ENCODE measurements around the gene BICD1. TPM values are rescaled to one million over a fixed set of nuclear protein-coding genes. Genes with fewer than 3 reads are reported as not detected.

The BICD1 gene
- total and polyA plus RNA-seq, 2 donors (not counting 1 experiment from before 2014, with no cell fraction given) = 15.2 to 93.5 TPM

GRCh38 chr12:32069071-32069470 lies 37.6 kb upstream of the BICD1 start:
- no peak overlapping the region for H3K4me3 Mint-ChIP-seq
- Histone ChIP-seq H3K4me1 (ENCODE audit: control insufficient read depth in 2 of 2, insufficient read depth in 2 of 2, low read length in 2 of 2) (no peaks in the 10 kb centered on the region), H2AFZ (ENCODE audit: insufficient read depth, low read depth, low read length, poor library complexity, severe bottlenecking) (no peak overlapping the region), H3K79me2 (ENCODE audit: control insufficient read depth, insufficient read depth, low read length) (no peaks in the 10 kb centered on the region), H3K9me3 (ENCODE audit: control extremely low read depth in 1 of 3, control insufficient read depth in 2 of 3, insufficient read depth in 1 of 3, low read length in 2 of 3) (peaks cover 0 to 2% (median 0%) of the 10 kb centered on the region in 3 donors), H3K9ac (ENCODE audit: low read length) (no peak overlapping the region), H3K27me3 (replicated peaks in 1 of 4; ENCODE audit: control extremely low read depth in 1 of 4, control insufficient read depth in 3 of 4, insufficient read depth in 4 of 4, low read length in 3 of 4) (no peaks in the 10 kb centered on the region), H3K27ac (ENCODE audit: low read length in 2 of 2) (no peak overlapping the region), H4K20me1 (ENCODE audit: control insufficient read depth, insufficient read depth, low read length, poor library complexity, severe bottlenecking) (no peaks in the 10 kb centered on the region), H3K4me3 (ENCODE audit: control extremely low read depth in 1 of 5, extremely low read depth in 1 of 5, insufficient read depth in 1 of 5, low read depth in 2 of 5, low read length in 4 of 5) (no peak overlapping the region), H3K36me3 (replicated peaks in 1 of 2; ENCODE audit: control extremely low read depth in 1 of 2, control insufficient read depth in 1 of 2, extremely low read depth in 1 of 2, insufficient read depth in 2 of 2, low read length in 1 of 2) (no peaks in the 10 kb centered on the region), H3K4me2 (replicated peaks; ENCODE audit: low read depth, low read length, poor library complexity, severe bottlenecking) (no peak overlapping the region)
- intact Hi-C loops (cut with micrococcal nuclease) = no loop called here
- no CpG with 5 or more reads among the region's 3 CpGs for WGBS (ENCODE audit: insufficient coverage)
- no peak overlapping the region for H3K27ac Mint-ChIP-seq
- ChIA-PET POLR2A (interaction anchor here (0.6 kb wide), 1 partner anchor 37 kb away, joined by 3 read pairs; no protein-coding TSS in a partner anchor), CTCF (interaction anchor here (1.1 to 1.6 kb wide), 4 partner anchors 8 to 243 kb away, joined by 4 to 5 read pairs (median 5); no protein-coding TSS in a partner anchor)
- TF ChIP-seq EZH2 (IDR thresholded peaks at IDR 0.05; ENCODE audit: borderline replicate concordance, insufficient read depth, low read depth, low read length, poor library complexity, severe bottlenecking) = no peak
- no peaks in the 10 kb centered on the region for H3K4me1 Mint-ChIP-seq
- ATAC-seq (ENCODE audit: low read depth) (no peak), DNase-seq (no peak)
- no peaks in the 10 kb centered on the region for H3K9me3 Mint-ChIP-seq (ENCODE audit: insufficient read depth)
- H3K27me3 Mint-ChIP-seq = no peaks in the 10 kb centered on the region

- Mint-ChIP-seq H3K27me3 (no peaks in the 10 kb centered on the region), H3K9me3 (ENCODE audit: insufficient read depth) (no peaks in the 10 kb centered on the region), H3K4me1 (no peaks in the 10 kb centered on the region), H3K27ac (no peak overlapping the region), H3K4me3 (no peak overlapping the region)
- Histone ChIP-seq H3K27ac (ENCODE audit: low read length in 2 of 2) (no peak overlapping the region), H3K36me3 (replicated peaks in 1 of 2; ENCODE audit: control extremely low read depth in 1 of 2, control insufficient read depth in 1 of 2, extremely low read depth in 1 of 2, insufficient read depth in 2 of 2, low read length in 1 of 2) (no peaks in the 10 kb centered on the region), H3K4me1 (ENCODE audit: control insufficient read depth in 2 of 2, insufficient read depth in 2 of 2, low read length in 2 of 2) (no peaks in the 10 kb centered on the region), H2AFZ (ENCODE audit: insufficient read depth, low read depth, low read length, poor library complexity, severe bottlenecking) (no peak overlapping the region), H4K20me1 (ENCODE audit: control insufficient read depth, insufficient read depth, low read length, poor library complexity, severe bottlenecking) (no peaks in the 10 kb centered on the region), H3K4me2 (replicated peaks; ENCODE audit: low read depth, low read length, poor library complexity, severe bottlenecking) (no peak overlapping the region), H3K79me2 (ENCODE audit: control insufficient read depth, insufficient read depth, low read length) (no peaks in the 10 kb centered on the region), H3K9ac (ENCODE audit: low read length) (no peak overlapping the region), H3K27me3 (replicated peaks in 1 of 4; ENCODE audit: control extremely low read depth in 1 of 4, control insufficient read depth in 3 of 4, insufficient read depth in 4 of 4, low read length in 3 of 4) (no peaks in the 10 kb centered on the region), H3K9me3 (ENCODE audit: control extremely low read depth in 1 of 3, control insufficient read depth in 2 of 3, insufficient read depth in 1 of 3, low read length in 2 of 3) (peaks cover 0 to 3% (median 0%) of the 10 kb centered on the region in 3 donors), H3K4me3 (ENCODE audit: control extremely low read depth in 1 of 5, extremely low read depth in 1 of 5, insufficient read depth in 1 of 5, low read depth in 2 of 5, low read length in 4 of 5) (no peak overlapping the region)
- ChIA-PET POLR2A (interaction anchor here (0.5 kb wide), 1 partner anchor 272 kb away, joined by 4 read pairs; no protein-coding TSS in a partner anchor), CTCF (interaction anchor here (0.9 to 1.5 kb wide), 4 partner anchors 9 to 242 kb away, joined by 3 to 5 read pairs (median 4); no protein-coding TSS in a partner anchor)
- WGBS (ENCODE audit: insufficient coverage) = no CpG with 5 or more reads among the region's 5 CpGs
- ATAC-seq (ENCODE audit: low read depth) = no peak
- no peak for DNase-seq
- intact Hi-C loops (cut with micrococcal nuclease) = no loop called here
- no peak for TF ChIP-seq CTCF (IDR thresholded peaks at IDR 0.05)
- TF ChIP-seq EZH2 (IDR thresholded peaks at IDR 0.05; ENCODE audit: borderline replicate concordance, insufficient read depth, low read depth, low read length, poor library complexity, severe bottlenecking) = no peak
These were observed 36.9 kb upstream of the BICD1 start for GRCh38 chr12:32069731-32070130.
